Astrocyte of the cerebellum (primary cell): ENCODE measurements around the gene KIF1A.

Source experiments
- DNase-seq: peaks from one replicate; pipeline ENCODE4 v3.0.0-alpha.2; 2011; ENCODE audit warnings: low read depth
- H3K4me3 ChIP-seq: 2 replicates; pipeline ENCODE4 v1.5.1; 2011; ENCODE audit warnings: mild to moderate bottlenecking, low read depth, low read length, moderate library complexity
- in situ Hi-C: cut with HindIII; loops from 2 replicates; pipeline ENCODE4 v1.10.0; 2017; ENCODE audit warnings: low sequenced_read_pairs
- TF ChIP-seq, protein P1 (sequence below): IDR thresholded peaks from 2 replicates; pipeline ENCODE4 v1.5.1; 2012; ENCODE audit warnings: low read length, low read depth, moderate library complexity, mild to moderate bottlenecking; ENCODE audit errors: missing control alignments

Gene KIF1A

DNA sequence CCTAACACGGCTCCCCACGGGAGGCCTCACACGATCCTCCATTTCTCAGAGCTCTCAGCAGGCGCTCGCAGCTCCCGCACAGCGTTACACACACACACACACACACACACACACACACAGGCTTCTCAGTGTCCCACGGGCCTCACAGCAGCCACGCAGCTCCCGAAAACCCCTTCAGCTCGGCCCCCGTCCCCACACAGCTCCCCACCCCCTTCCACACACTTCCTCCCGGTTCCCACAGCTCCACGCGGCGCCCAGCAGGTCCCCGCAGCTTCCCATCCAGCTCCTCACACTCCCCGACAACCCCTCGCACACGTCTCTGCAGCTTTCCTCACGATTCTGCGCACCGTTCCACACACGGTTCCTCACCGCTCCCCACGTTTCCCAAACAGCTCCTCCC, 41.6 kb downstream of the KIF1A start:
- TF ChIP-seq, protein P1, sequence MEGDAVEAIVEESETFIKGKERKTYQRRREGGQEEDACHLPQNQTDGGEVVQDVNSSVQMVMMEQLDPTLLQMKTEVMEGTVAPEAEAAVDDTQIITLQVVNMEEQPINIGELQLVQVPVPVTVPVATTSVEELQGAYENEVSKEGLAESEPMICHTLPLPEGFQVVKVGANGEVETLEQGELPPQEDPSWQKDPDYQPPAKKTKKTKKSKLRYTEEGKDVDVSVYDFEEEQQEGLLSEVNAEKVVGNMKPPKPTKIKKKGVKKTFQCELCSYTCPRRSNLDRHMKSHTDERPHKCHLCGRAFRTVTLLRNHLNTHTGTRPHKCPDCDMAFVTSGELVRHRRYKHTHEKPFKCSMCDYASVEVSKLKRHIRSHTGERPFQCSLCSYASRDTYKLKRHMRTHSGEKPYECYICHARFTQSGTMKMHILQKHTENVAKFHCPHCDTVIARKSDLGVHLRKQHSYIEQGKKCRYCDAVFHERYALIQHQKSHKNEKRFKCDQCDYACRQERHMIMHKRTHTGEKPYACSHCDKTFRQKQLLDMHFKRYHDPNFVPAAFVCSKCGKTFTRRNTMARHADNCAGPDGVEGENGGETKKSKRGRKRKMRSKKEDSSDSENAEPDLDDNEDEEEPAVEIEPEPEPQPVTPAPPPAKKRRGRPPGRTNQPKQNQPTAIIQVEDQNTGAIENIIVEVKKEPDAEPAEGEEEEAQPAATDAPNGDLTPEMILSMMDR = no peak
- no peak for DNase-seq
- no peak overlapping the region for H3K4me3 ChIP-seq
- in situ Hi-C loops = no loop called here

DNA sequence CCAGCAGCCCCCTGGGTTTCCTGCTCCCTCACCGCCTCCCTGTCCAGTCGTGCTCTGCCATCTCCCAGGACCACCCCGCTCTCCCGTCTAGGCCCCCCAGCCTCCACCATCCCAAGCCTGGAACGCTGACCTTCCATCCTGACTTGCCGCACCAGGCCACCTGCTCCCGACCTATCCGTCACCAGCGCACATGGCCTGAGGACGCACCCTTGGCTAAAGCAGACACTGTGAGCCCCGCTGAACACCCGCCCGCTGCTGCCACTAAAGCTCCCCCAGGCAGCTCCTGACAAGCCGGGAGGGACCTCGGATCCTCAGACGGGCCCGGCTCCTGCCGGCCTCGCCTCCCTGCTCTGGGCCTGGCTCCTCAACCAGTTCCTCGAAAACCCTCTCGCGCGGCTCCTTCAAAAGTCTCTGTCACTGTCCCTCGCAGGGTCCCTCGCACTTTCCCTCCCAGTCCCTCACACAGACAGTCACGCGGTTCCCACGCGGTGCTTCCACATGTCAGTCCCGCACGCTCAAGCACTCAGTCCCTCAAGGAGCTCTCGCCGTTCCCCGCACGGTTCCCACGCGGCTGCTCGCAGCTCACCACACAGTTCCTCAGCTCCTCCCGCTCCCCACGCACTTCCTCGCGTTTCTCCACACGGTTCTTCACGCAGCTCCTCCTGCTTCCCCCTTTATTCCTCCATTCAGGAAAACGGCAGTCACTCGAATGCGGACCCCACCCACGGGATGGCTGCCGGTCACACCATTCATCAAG, 42.4 kb downstream of the KIF1A start:
- TF ChIP-seq, protein P1 = no peak
- no peak for DNase-seq
- in situ Hi-C loops = no loop called here
- no peak overlapping the region for H3K4me3 ChIP-seq

DNA sequence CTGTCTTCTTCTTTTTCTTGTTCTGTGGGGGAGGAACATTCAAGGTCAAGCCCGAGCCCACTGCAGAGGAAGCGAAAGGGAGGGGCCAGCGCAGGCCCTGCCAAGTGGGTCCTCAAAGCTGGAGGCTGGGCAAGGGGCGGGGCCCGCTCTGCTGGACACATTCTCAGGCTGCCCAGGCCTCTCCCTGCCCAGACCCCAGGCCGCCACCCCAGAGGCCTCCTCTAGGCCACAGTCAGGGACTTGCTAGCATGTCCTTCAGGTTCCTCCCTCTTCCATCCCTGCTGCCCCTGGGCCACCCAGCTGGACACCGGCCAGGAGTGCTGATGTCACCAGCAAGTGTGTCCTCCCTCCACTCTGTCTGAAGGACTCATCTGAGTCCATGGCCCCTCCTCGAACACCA, 44.1 kb downstream of the KIF1A start:
- no peak for DNase-seq
- TF ChIP-seq, protein P1 = no peak
- in situ Hi-C loops = no loop called here

DNA sequence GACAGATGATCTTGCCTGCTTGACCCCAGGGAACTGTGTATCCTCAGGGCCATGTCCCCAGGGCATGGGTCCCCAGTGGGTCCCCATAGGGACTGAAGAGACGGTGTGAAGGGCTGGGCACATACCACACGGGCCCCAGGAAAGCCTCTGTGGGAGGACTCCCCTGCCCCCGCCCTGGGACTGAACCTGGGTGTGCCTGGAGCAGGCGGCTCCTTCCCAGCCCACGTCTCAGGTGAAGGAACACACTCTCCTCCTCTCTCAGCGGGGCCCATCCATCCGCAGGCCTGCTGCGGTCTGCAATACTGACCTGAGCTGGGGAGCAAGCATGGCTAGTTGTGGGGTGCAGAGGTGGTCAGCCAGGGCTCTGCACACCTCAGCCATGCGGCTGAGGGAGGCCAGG, 45.2 kb downstream of the KIF1A start:
- H3K4me3 ChIP-seq = no peak overlapping the region
- TF ChIP-seq, protein P1 = no peak
- no peak for DNase-seq
- in situ Hi-C loops = no loop called here

More for the DNA sequence above, 44.1 kb downstream of the KIF1A start:
- H3K4me3 ChIP-seq = no peak overlapping the region

DNA sequence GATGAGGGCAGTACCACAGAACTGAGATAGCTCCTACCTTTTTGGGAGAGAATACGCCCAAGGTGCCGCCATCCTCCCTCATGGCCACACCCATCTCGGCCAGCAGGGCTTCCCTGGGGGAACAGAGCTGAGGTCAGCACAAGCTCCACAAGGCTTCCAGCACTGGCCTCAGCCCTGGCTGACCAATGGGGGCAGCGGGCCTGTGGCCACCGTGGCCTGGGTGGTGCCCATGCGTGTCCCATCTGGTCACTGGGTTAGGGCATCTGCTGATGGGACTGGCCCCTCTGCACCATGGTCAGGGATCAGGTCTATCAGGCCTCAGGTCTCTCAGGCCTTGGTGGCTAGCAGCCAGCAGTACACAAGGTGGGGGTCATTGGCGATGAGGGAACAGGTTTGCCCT, 50.9 kb downstream of the KIF1A start:
- DNase-seq = no peak
- in situ Hi-C loops = no loop called here
- H3K4me3 ChIP-seq = no peak overlapping the region
- TF ChIP-seq, protein P1 = no peak

DNA sequence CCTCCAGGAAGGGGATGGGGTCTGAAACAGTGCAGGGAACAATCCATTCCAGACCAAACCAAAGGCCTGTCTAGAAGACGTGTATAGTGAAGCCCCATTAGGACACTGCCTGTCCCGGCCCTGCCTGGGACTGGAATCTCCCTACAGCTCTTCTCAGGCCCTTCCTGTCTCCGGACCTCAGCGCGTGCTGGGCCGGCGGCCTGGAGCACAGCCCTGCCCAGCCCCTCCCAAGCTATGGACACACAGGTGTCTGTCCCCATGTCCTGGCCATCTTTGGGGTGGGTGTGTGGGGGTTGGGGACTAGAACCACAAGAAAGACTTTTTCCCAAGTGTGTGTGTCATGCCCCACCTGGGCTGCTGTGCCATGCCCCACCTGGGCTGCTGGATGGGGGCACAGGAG, 51.8 kb downstream of the KIF1A start:
- DNase-seq = no peak
- H3K4me3 ChIP-seq = no peak overlapping the region
- TF ChIP-seq, protein P1 = no peak
- in situ Hi-C loops = no loop called here
